ENCODE results near the gene TRIM10.

TRIM10 gene

GRCh38 chr6:30172681-30173080, 11.7 kb upstream of the TRIM10 start:
- no peak for TF ChIP-seq CTCF (IDR thresholded peaks at IDR 0.05; ENCODE audit: insufficient read depth, low read length)
- H3K27me3 ChIP-seq (ENCODE audit: insufficient read depth, poor library complexity, severe bottlenecking) = peaks cover 50% of the 10 kb centered on the region
- no peak for DNase-seq (ENCODE audit: low read depth in 1 of 2, low spot score in 1 of 2)
- H3K27ac ChIP-seq (replicated peaks) = no peak overlapping the region
- H3K4me3 ChIP-seq (replicated peaks; ENCODE audit: insufficient read depth, low read length) = no peak overlapping the region

- H3K27ac ChIP-seq (replicated peaks) = no peak overlapping the region
- no peak overlapping the region for H3K4me3 ChIP-seq (replicated peaks; ENCODE audit: insufficient read depth, low read length)
- no peak for DNase-seq (ENCODE audit: low read depth in 1 of 2, low spot score in 1 of 2)
- TF ChIP-seq REST (IDR thresholded peaks at IDR 0.05; ENCODE audit: insufficient replicate concordance, low read depth) (no peak), CTCF (IDR thresholded peaks at IDR 0.05; ENCODE audit: insufficient read depth, low read length) (no peak), SPI1 (IDR thresholded peaks at IDR 0.05; ENCODE audit: borderline replicate concordance, low read depth) (no peak), GABPA (IDR thresholded peaks at IDR 0.05; ENCODE audit: low read depth) (no peak), POLR2AphosphoS5 (IDR thresholded peaks at IDR 0.05; ENCODE audit: low read depth) (no peak)
- H3K27me3 ChIP-seq (ENCODE audit: insufficient read depth, poor library complexity, severe bottlenecking) = peaks cover 46% of the 10 kb centered on the region
These were observed 10.9 kb upstream of the TRIM10 start for GRCh38 chr6:30171677-30172471.

- H3K4me3 ChIP-seq (replicated peaks; ENCODE audit: insufficient read depth, low read length) = no peak overlapping the region
- no peak overlapping the region for H3K27ac ChIP-seq (replicated peaks)
- TF ChIP-seq REST (IDR thresholded peaks at IDR 0.05; ENCODE audit: insufficient replicate concordance, low read depth) (no peak), CTCF (IDR thresholded peaks at IDR 0.05; ENCODE audit: insufficient read depth, low read length) (peak; percentile 70)
- peaks cover 44% of the 10 kb centered on the region for H3K27me3 ChIP-seq (ENCODE audit: insufficient read depth, poor library complexity, severe bottlenecking)
- DNase-seq (ENCODE audit: low read depth in 1 of 2, low spot score in 1 of 2) = peak in 1 of 2 experiments; percentile 25
These were observed 8.9 kb upstream of the TRIM10 start for GRCh38 chr6:30169658-30170614.

All from HL-60 (cell line).